ENCODE measurements around the gene PHF23.

Gene PHF23

GRCh38 chr17:7239091-7240027, at the start of gene PHF23:
PHF23 (minus strand) TSS chr17:7239457; CDS start chr17:7239279, 178 bp downstream.
- peak; percentile 95 to 97 for DNase-seq (ENCODE audit: low read depth in 2 of 2)

DNA sequence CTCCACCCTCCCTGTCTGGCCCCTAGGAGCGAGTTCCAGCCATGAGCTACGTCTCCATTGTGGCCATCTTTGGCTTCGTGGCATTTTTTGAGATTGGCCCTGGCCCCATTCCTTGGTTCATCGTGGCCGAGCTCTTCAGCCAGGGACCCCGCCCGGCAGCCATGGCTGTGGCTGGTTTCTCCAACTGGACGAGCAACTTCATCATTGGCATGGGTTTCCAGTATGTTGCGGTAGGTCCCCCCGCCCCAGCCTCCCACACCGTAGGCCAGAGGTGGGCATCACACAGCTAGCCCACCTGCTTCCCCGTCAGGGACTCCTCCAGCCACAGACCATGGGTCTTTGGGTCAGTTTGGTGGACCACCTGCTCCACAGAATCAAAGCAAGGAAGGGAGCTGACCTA, 46.4 kb upstream of the PHF23 start:
- DNase-seq (ENCODE audit: low read depth in 2 of 2) = no peak

DNA sequence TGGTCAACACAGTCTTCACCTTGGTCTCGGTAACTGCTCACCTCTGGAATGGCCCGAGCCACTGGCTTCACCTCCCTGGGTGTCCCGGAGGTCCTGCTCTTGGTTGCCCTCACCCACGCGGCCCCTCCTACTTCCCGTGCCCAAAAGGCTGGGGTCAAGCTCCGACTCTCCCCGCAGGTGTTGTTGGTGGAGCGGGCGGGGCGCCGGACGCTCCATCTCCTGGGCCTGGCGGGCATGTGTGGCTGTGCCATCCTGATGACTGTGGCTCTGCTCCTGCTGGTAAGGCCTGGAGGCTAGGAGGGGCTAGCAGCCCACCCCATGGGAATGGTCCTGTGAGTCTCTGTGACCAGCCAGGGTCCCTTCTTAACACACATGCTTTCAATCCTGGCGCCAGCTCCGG, 45.7 kb upstream of the PHF23 start:
- no peak for DNase-seq (ENCODE audit: low read depth in 2 of 2)

- no peak for DNase-seq (ENCODE audit: low read depth in 2 of 2)
Observed at GRCh38 chr17:7283471-7284216, 44.4 kb upstream of the PHF23 start.

- DNase-seq (ENCODE audit: low read depth in 2 of 2) = no peak
Observed at GRCh38 chr17:7282752-7283321, 43.6 kb upstream of the PHF23 start.

- DNase-seq (ENCODE audit: low read depth in 2 of 2) = no peak
Observed at GRCh38 chr17:7281953-7282751, 42.9 kb upstream of the PHF23 start.

DNA sequence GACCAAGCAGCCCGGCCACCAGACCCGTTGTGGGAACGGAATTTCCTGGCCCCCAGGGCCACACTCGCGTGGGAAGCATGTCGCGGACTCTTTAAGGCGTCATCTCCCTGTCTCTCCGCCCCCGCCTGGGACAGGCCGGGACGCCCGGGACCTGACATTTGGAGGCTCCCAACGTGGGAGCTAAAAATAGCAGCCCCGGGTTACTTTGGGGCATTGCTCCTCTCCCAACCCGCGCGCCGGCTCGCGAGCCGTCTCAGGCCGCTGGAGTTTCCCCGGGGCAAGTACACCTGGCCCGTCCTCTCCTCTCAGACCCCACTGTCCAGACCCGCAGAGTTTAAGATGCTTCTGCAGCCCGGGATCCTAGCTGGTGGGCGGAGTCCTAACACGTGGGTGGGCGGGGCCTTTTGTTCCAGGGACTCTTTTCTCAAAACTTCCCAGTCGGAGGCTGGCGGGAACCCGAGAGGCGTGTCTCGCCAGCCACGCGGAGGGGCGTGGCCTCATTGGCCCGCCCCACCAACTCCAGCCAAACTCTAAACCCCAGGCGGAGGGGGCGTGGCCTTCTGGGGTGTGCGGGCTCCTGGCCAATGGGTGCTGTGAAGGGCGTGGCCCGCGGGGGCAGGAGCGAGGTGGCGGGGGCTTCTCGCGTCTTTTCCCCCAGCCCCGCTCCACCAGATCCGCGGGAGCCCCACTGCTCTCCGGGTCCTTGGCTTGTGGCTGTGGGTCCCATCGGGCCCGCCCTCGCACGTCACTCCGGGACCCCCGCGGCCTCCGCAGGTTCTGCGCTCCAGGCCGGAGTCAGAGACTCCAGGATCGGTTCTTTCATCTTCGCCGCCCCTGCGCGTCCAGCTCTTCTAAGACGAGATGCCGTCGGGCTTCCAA, 42.1 kb upstream of the PHF23 start, which contains the start of gene SLC2A4:
Gene SLC2A4, plus strand, starts transcription at position 645 of the 879 bp plus-strand sequence. Its CDS starts 217 bp downstream, at position 862.
- peak; percentile 58 to 79 for DNase-seq (ENCODE audit: low read depth in 2 of 2)

DNA sequence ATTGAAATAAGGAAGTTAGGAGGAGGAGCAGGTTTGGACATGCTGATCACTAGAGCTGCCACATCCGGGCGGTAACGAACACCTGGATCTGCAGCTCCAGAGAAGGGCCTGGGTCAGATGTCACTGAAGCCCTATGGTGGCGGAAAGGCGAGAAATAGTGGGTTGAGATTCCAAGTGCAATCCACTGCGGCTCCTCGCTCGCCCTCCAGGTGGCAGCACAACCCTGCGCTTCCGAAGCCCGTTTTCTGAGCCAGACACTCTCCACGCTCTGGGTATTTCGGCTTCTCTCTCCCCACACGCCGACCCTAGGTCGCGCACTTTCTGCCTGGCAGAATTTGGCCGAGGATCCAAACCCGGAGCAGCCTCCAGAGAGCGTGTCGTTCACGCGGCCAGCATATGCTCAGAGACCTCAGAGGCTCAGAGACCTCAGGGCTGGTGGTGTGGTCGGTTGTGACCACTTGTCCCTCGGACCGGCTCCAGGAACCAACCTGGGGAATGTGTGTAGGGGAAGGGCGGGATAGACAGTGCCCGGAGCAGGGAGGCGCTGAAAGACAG, 41.3 kb upstream of the PHF23 start:
- peak; percentile 70 to 74 for DNase-seq (ENCODE audit: low read depth in 2 of 2)

- no peak for DNase-seq (ENCODE audit: low read depth in 2 of 2)
Observed at GRCh38 chr17:7279448-7279847, 40.2 kb upstream of the PHF23 start.

- no peak for DNase-seq (ENCODE audit: low read depth in 2 of 2)
Observed at GRCh38 chr17:7266784-7267183, 27.5 kb upstream of the PHF23 start.

DNA sequence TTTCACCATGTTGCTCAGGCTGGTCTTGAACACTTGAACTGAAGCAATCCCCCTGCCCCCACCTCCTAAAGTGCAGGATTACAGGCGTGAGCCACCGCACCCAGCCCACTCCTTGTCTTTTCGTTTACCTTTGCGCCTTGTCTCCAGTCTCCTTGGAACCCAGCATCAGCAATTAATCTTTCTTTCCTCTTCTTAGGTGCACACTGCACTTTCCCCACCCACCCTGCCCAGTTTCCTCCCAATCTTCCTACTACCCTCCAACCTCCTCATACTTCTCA, 24.5 kb upstream of the PHF23 start:
- no peak for DNase-seq (ENCODE audit: low read depth in 2 of 2)

GRCh38 chr17:7262935-7263800, 23.9 kb upstream of the PHF23 start:
- DNase-seq (ENCODE audit: low read depth in 2 of 2) = no peak

- no peak for DNase-seq (ENCODE audit: low read depth in 2 of 2)
Observed at GRCh38 chr17:7262192-7262934, 23.1 kb upstream of the PHF23 start, which contains the start of gene CLDN7. CLDN7 (minus strand) TSS chr17:7262478; CDS start chr17:7262043, 435 bp downstream.

DNA sequence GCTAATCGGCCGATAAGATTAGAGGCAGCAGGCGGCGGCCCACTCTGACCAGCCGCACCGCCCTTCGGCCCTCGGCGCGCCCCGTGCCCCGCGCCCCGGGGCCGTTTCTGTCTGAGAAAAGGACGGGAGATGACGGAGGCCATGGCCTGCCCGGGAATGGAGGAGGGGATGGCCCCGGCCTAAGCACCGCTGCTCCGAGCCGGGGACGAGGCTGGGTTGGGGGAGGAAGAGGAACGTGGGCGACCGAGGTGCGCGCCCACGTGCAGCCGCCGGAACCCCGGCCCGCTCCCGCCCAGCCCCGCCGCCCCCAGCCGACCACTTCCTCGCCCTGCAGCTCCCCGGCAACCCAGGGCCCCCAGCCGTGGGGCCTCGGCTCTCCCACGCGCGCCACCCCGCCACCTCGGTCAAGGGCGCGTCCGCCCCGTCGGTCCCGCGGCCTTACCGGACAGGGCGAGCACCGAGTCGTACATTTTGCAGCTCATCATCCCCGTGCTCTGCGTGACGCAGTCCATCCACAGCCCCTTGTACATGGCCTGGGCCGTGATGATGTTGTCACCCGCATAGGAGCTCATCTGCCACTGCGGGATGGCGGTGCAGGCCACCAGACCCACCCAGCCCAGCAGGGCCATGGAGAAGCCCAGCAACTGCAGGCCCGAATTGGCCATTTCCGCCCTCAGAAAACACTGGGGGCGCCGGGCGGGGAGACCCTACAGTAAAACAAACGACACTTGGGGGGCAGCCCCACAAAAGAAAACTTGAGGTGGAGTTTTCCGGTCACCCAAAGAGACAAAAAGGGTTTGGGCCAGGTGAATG, 22.3 kb upstream of the PHF23 start:
- DNase-seq (ENCODE audit: low read depth in 2 of 2) = no peak

DNA sequence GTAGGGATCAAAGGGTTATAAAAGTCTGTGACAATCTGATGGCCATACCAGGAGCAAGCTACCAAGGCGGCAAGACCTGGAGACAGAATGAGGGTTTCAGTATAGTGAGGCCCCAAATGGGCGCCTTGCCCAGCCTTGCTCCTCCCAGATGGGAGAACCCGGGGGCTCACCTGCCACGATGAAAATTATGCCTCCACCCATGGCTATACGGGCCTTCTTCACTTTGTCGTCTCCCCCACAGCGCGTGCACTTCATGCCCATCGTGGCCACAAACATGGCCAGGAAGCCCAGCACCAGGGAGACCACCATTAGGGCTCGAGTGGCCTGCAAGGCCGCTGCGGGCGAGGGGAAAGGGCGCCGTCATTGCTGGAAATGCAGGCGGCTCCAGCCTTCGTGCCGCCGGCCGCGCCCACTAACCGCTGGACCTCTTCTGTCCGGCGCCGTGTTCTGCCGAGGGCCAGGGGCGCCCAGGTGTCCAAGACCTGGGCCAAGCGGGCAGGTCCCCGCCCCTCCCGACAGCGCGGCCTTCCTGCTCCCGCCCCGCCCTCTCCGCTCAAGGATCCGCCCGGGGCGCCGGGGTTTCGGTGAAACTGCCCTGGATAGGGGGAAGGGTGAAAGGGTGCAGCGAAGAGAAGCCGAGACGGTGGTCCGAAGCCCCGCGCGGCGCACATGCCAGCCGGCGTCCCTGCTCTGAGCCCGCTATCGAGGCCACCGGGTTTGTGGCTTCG, 21.6 kb upstream of the PHF23 start:
- no peak for DNase-seq (ENCODE audit: low read depth in 2 of 2)

GRCh38 chr17:7260151-7260550, 20.9 kb upstream of the PHF23 start:
- no peak for DNase-seq (ENCODE audit: low read depth in 2 of 2)

DNA sequence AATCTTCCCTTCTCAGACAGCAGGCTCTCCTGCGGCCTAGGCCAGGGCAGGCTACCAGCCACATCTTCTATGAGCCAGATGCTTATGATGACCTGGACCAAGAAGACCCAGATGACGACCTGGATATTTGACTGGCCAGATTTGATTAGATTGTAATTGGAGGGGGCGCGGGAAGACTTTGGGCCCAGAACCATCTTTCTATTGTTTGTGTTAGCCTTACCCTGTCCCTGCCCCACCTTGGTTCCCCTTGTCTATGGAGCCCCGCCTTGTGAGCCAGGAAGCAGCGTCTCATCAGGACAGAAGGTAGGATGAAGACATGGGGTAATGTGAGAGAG, 20.3 kb upstream of the PHF23 start:
- DNase-seq (ENCODE audit: low read depth in 2 of 2) = no peak

All from activated CD8-positive, alpha-beta memory T cell treated with anti-CD3 and anti-CD28 coated beads for 4 hours (primary cell).